Measurements from ENCODE around the gene TBC1D10A. TPM values are rescaled to one million over a fixed set of nuclear protein-coding genes. Genes with fewer than 3 reads are reported as not detected.
A peak's percentile ranks its signal among the peaks of the same experiment; 100 is the strongest.

Gene TBC1D10A
- total RNA-seq, 1 experiment from 2014 or later, result 11.1 TPM

DNA sequence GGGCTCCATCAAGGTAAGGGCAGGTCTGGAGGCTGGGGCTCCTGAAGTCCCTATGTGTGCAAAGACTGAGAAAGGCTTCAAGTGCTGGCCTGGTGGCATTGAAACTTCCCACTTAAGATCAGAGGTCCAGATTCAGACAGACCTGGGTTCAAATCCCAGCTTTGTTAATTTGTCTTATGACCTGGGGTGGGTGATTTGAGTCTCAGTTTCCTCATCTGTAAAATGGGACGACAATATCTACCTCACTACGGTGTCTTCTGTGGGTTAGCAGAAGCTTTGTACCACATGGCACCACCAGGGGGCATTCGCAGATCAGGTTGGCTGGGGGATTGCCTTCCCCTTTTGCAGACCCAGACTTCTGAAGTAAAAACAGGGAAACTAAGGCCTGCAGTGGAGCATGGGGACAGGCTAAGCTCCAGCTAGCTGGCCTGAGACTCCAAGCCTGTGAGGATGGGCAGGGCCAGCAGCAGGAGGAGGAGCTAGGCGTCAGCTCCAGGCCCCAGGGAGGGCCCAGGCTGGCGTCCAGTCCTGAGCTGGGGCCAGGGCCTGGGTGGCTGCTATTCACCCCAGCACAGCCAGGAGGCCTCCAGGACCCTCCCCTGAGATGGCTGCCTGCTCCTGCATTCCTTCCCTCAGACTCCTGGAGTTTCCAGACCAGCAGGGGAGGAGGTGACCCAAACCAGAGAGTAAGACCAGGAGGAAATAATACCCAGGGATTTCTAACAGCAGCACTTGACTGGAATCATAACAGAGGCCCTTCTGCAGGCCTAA is 38.9 kb downstream of the TBC1D10A start (continued):
- TF ChIP-seq, protein P1, sequence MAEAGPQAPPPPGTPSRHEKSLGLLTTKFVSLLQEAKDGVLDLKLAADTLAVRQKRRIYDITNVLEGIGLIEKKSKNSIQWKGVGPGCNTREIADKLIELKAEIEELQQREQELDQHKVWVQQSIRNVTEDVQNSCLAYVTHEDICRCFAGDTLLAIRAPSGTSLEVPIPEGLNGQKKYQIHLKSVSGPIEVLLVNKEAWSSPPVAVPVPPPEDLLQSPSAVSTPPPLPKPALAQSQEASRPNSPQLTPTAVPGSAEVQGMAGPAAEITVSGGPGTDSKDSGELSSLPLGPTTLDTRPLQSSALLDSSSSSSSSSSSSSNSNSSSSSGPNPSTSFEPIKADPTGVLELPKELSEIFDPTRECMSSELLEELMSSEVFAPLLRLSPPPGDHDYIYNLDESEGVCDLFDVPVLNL (CRISPR knock-in tag; IDR thresholded peaks at IDR 0.05; ENCODE audit: borderline replicate concordance, low read depth), result no peak
- TF ChIP-seq, protein P2, sequence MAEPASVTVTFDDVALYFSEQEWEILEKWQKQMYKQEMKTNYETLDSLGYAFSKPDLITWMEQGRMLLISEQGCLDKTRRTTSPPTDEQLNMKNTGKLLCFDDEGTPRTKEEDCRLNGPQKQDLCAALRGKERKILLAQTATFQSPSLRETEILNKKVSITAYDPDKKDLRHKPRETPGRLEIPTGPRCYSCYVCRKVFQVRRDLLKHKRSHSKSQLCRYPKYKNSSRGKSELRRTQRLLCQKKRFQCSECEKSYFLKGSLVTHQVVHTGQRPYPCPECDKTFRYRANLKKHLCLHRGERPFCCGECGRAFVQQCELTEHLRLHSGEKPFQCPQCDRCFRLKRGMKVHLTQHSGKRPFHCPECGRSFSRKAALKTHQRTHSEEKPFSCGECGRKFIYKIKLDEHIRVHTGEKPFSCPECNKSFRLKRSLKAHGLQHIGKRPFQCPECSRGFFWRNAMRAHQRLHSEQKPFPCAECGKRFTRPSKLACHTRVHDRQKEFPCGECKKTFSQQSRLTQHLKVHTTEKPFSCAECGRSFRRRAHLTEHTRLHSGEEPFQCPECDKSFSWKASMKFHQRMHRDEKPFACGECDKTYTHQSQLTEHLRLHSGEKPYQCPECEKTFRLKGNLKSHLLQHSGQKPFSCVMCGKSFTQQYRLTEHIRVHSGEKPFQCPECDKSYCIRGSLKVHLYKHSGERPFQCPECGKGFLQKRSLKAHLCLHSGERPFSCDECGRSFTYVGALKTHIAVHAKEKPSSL (CRISPR knock-in tag; conservative IDR thresholded peaks at IDR 0.05), result no peak
- TF ChIP-seq, protein P3, sequence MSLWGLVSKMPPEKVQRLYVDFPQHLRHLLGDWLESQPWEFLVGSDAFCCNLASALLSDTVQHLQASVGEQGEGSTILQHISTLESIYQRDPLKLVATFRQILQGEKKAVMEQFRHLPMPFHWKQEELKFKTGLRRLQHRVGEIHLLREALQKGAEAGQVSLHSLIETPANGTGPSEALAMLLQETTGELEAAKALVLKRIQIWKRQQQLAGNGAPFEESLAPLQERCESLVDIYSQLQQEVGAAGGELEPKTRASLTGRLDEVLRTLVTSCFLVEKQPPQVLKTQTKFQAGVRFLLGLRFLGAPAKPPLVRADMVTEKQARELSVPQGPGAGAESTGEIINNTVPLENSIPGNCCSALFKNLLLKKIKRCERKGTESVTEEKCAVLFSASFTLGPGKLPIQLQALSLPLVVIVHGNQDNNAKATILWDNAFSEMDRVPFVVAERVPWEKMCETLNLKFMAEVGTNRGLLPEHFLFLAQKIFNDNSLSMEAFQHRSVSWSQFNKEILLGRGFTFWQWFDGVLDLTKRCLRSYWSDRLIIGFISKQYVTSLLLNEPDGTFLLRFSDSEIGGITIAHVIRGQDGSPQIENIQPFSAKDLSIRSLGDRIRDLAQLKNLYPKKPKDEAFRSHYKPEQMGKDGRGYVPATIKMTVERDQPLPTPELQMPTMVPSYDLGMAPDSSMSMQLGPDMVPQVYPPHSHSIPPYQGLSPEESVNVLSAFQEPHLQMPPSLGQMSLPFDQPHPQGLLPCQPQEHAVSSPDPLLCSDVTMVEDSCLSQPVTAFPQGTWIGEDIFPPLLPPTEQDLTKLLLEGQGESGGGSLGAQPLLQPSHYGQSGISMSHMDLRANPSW (CRISPR knock-in tag; conservative IDR thresholded peaks at IDR 0.05; ENCODE audit: low read depth), result no peak
- TF ChIP-seq ZNF121 (CRISPR knock-in tag; IDR thresholded peaks at IDR 0.05), result peak; percentile 99
- no peak for TF ChIP-seq ZBTB21 (CRISPR knock-in tag; IDR thresholded peaks at IDR 0.05; ENCODE audit: borderline replicate concordance)
- peak; percentile 75; the same call in 1 of the 2 replicates for TF ChIP-seq ZNF396 (CRISPR knock-in tag; IDR thresholded peaks at IDR 0.05; ENCODE audit: borderline replicate concordance)
- TF ChIP-seq TEAD1 (CRISPR knock-in tag; IDR thresholded peaks at IDR 0.05), result no peak
- TF ChIP-seq NFYB (CRISPR knock-in tag; conservative IDR thresholded peaks at IDR 0.05; ENCODE audit: low read depth), result no peak
- no peak for TF ChIP-seq ZNF232 (CRISPR knock-in tag; IDR thresholded peaks at IDR 0.05)
- no peak for TF ChIP-seq NFATC4 (CRISPR knock-in tag; IDR thresholded peaks at IDR 0.05)
- TF ChIP-seq, protein P4, sequence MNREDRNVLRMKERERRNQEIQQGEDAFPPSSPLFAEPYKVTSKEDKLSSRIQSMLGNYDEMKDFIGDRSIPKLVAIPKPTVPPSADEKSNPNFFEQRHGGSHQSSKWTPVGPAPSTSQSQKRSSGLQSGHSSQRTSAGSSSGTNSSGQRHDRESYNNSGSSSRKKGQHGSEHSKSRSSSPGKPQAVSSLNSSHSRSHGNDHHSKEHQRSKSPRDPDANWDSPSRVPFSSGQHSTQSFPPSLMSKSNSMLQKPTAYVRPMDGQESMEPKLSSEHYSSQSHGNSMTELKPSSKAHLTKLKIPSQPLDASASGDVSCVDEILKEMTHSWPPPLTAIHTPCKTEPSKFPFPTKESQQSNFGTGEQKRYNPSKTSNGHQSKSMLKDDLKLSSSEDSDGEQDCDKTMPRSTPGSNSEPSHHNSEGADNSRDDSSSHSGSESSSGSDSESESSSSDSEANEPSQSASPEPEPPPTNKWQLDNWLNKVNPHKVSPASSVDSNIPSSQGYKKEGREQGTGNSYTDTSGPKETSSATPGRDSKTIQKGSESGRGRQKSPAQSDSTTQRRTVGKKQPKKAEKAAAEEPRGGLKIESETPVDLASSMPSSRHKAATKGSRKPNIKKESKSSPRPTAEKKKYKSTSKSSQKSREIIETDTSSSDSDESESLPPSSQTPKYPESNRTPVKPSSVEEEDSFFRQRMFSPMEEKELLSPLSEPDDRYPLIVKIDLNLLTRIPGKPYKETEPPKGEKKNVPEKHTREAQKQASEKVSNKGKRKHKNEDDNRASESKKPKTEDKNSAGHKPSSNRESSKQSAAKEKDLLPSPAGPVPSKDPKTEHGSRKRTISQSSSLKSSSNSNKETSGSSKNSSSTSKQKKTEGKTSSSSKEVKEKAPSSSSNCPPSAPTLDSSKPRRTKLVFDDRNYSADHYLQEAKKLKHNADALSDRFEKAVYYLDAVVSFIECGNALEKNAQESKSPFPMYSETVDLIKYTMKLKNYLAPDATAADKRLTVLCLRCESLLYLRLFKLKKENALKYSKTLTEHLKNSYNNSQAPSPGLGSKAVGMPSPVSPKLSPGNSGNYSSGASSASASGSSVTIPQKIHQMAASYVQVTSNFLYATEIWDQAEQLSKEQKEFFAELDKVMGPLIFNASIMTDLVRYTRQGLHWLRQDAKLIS (CRISPR knock-in tag; IDR thresholded peaks at IDR 0.05; ENCODE audit: borderline replicate concordance), result no peak
- TF ChIP-seq ELF4 (CRISPR knock-in tag; IDR thresholded peaks at IDR 0.05; ENCODE audit: low read depth), result no peak
- TF ChIP-seq, protein P5, sequence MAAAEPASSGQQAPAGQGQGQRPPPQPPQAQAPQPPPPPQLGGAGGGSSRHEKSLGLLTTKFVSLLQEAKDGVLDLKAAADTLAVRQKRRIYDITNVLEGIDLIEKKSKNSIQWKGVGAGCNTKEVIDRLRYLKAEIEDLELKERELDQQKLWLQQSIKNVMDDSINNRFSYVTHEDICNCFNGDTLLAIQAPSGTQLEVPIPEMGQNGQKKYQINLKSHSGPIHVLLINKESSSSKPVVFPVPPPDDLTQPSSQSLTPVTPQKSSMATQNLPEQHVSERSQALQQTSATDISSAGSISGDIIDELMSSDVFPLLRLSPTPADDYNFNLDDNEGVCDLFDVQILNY (CRISPR knock-in tag; IDR thresholded peaks at IDR 0.05), result no peak
- TF ChIP-seq, protein P6, sequence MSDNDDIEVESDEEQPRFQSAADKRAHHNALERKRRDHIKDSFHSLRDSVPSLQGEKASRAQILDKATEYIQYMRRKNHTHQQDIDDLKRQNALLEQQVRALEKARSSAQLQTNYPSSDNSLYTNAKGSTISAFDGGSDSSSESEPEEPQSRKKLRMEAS (CRISPR knock-in tag; IDR thresholded peaks at IDR 0.05), result 0 out of 2 replicates have a peak, but pooled peaks have one; percentile 40
- no peak for TF ChIP-seq TEAD4 (CRISPR knock-in tag; IDR thresholded peaks at IDR 0.05)
- no peak for TF ChIP-seq ZNF317 (CRISPR knock-in tag; IDR thresholded peaks at IDR 0.05; ENCODE audit: borderline replicate concordance, low read depth)
- no peak for TF ChIP-seq ZNF263 (CRISPR knock-in tag; IDR thresholded peaks at IDR 0.05; ENCODE audit: low read depth)
- TF ChIP-seq MXD4 (CRISPR knock-in tag; IDR thresholded peaks at IDR 0.05; ENCODE audit: borderline replicate concordance), result peak; percentile 66; the same call in 1 of the 2 replicates
- TF ChIP-seq, protein P7, sequence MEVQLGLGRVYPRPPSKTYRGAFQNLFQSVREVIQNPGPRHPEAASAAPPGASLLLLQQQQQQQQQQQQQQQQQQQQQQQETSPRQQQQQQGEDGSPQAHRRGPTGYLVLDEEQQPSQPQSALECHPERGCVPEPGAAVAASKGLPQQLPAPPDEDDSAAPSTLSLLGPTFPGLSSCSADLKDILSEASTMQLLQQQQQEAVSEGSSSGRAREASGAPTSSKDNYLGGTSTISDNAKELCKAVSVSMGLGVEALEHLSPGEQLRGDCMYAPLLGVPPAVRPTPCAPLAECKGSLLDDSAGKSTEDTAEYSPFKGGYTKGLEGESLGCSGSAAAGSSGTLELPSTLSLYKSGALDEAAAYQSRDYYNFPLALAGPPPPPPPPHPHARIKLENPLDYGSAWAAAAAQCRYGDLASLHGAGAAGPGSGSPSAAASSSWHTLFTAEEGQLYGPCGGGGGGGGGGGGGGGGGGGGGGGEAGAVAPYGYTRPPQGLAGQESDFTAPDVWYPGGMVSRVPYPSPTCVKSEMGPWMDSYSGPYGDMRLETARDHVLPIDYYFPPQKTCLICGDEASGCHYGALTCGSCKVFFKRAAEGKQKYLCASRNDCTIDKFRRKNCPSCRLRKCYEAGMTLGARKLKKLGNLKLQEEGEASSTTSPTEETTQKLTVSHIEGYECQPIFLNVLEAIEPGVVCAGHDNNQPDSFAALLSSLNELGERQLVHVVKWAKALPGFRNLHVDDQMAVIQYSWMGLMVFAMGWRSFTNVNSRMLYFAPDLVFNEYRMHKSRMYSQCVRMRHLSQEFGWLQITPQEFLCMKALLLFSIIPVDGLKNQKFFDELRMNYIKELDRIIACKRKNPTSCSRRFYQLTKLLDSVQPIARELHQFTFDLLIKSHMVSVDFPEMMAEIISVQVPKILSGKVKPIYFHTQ (CRISPR knock-in tag; IDR thresholded peaks at IDR 0.05), result 0 out of 2 replicates have a peak, but pooled peaks have one; percentile 7
- TF ChIP-seq FOXP1 (CRISPR knock-in tag; IDR thresholded peaks at IDR 0.05; ENCODE audit: borderline replicate concordance), result no peak
- no peak for TF ChIP-seq EMX1 (CRISPR knock-in tag; IDR thresholded peaks at IDR 0.05)
- TF ChIP-seq, protein P8, sequence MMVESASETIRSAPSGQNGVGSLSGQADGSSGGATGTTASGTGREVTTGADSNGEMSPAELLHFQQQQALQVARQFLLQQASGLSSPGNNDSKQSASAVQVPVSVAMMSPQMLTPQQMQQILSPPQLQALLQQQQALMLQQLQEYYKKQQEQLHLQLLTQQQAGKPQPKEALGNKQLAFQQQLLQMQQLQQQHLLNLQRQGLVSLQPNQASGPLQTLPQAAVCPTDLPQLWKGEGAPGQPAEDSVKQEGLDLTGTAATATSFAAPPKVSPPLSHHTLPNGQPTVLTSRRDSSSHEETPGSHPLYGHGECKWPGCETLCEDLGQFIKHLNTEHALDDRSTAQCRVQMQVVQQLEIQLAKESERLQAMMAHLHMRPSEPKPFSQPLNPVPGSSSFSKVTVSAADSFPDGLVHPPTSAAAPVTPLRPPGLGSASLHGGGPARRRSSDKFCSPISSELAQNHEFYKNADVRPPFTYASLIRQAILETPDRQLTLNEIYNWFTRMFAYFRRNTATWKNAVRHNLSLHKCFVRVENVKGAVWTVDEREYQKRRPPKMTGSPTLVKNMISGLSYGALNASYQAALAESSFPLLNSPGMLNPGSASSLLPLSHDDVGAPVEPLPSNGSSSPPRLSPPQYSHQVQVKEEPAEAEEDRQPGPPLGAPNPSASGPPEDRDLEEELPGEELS (CRISPR knock-in tag; IDR thresholded peaks at IDR 0.05), result no peak
